ENCODE data around the gene OPRD1. TPM values are rescaled to one million over a fixed set of nuclear protein-coding genes. Genes with fewer than 3 reads are reported as not detected.

OPRD1 gene
- total RNA-seq, 4 donors from 2014 or later = not detected

GRCh38 chr1:28775121-28775942 is 36.6 kb upstream of the OPRD1 start:
- intact Hi-C loops (cut with DNase I; ENCODE audit: low total_unique reads) = loop anchor here (5.0 to 10.0 kb wide), 2 partner anchors 131 to 1633 kb away; partner anchors contain the start of genes RNU11 and TAF12
- peak overlapping the region; percentile 34 for H3K4me3 ChIP-seq (ENCODE audit: low read depth, poor library complexity, severe bottlenecking)
- 9 to 15% methylated on average over 28 to 38 of the region's 39 CpGs for WGBS, 2 donors
- peak; percentile 72 to 95 for DNase-seq (ENCODE audit: low spot score in 2 of 2)
- no peak for TF ChIP-seq CTCF (IDR thresholded peaks at IDR 0.05)
- no peak for TF ChIP-seq POLR2A (IDR thresholded peaks at IDR 0.05)

GRCh38 chr1:28776341-28776740 is 35.6 kb upstream of the OPRD1 start:
- DNase-seq (ENCODE audit: low spot score in 2 of 2) = peak in 1 of 2 donors; percentile 76
- no peak for TF ChIP-seq CTCF (IDR thresholded peaks at IDR 0.05)
- no peak for TF ChIP-seq POLR2A (IDR thresholded peaks at IDR 0.05)
- intact Hi-C loops (cut with DNase I; ENCODE audit: low total_unique reads) = loop anchor here (5.0 to 10.0 kb wide), 2 partner anchors 132 to 1634 kb away; partner anchors contain the start of genes RNU11 and TAF12
- 96% methylated on average over 17 of the region's 17 CpGs for WGBS, 2 donors
- no peak overlapping the region for H3K4me3 ChIP-seq (ENCODE audit: low read depth, poor library complexity, severe bottlenecking)

- intact Hi-C loops (cut with DNase I; ENCODE audit: low total_unique reads) = loop anchor here (5.0 to 10.0 kb wide), 2 partner anchors 133 to 1636 kb away; partner anchors contain the start of genes RNU11 and TAF12
- DNase-seq (ENCODE audit: low spot score in 2 of 2) = no peak
- TF ChIP-seq POLR2A (IDR thresholded peaks at IDR 0.05) = no peak
- TF ChIP-seq CTCF (IDR thresholded peaks at IDR 0.05) = no peak
- H3K4me3 ChIP-seq (ENCODE audit: low read depth, poor library complexity, severe bottlenecking) = no peak overlapping the region
- 92 to 94% methylated on average over 2 of the region's 2 CpGs for WGBS, 2 donors
Measured at GRCh38 chr1:28778021-28778420, 33.9 kb upstream of the OPRD1 start.

- 80 to 93% methylated on average over 6 of the region's 6 CpGs for WGBS, 2 donors
- no peak for TF ChIP-seq CTCF (IDR thresholded peaks at IDR 0.05)
- TF ChIP-seq POLR2A (IDR thresholded peaks at IDR 0.05) = no peak
Measured at GRCh38 chr1:28779751-28780408, 32.1 kb upstream of the OPRD1 start.

GRCh38 chr1:28781305-28781704 is 30.7 kb upstream of the OPRD1 start:
- DNase-seq (ENCODE audit: low spot score in 2 of 2) = no peak
- WGBS, 2 donors = 80 to 85% methylated on average over 11 of the region's 11 CpGs
- TF ChIP-seq CTCF (IDR thresholded peaks at IDR 0.05) (no peak), POLR2A (IDR thresholded peaks at IDR 0.05) (no peak)
- no peak overlapping the region for H3K4me3 ChIP-seq (ENCODE audit: low read depth, poor library complexity, severe bottlenecking)
- intact Hi-C loops (cut with DNase I; ENCODE audit: low total_unique reads) = loop anchor here (10.0 kb wide), 1 partner anchor 253 kb away; no protein-coding TSS in a partner anchor

More at GRCh38 chr1:28779751-28780408, 32.1 kb upstream of the OPRD1 start:
- peak in 1 of 2 donors; percentile 46 for DNase-seq (ENCODE audit: low spot score in 2 of 2)
- intact Hi-C loops (cut with DNase I; ENCODE audit: low total_unique reads) = loop anchor here (5.0 to 10.0 kb wide), 3 partner anchors 135 to 1638 kb away; partner anchors contain the start of genes RNU11 and TAF12
- H3K4me3 ChIP-seq (ENCODE audit: low read depth, poor library complexity, severe bottlenecking) = no peak overlapping the region

Measured in lower leg skin (tissue), 4 donors.